ENCODE measurements around the gene CACNA1B.
"Not testable (repeated sequence)": the region's sequence is repeated elsewhere in the genome, so short reads cannot be mapped to it uniquely, and the experiment has no call there.

CACNA1B gene

DNA sequence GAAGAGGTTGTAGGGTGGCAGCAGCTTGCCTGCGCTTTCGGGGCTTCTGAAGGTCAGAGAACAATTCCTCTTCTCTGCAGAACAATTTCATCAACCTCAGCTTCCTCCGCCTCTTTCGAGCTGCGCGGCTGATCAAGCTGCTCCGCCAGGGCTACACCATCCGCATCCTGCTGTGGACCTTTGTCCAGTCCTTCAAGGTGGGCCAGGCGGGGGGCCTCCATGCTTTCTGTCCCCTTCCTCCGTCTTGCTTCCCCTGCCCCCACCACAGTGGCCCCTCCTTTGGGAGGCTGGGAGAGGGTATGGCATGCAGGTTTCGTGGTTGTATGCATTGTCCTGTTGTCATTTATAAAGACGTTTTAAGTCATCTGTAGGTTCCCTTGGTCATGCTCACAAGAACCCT, 195.8 kb downstream of the CACNA1B start:
- no peak for DNase-seq (ENCODE audit: low read depth)

DNA sequence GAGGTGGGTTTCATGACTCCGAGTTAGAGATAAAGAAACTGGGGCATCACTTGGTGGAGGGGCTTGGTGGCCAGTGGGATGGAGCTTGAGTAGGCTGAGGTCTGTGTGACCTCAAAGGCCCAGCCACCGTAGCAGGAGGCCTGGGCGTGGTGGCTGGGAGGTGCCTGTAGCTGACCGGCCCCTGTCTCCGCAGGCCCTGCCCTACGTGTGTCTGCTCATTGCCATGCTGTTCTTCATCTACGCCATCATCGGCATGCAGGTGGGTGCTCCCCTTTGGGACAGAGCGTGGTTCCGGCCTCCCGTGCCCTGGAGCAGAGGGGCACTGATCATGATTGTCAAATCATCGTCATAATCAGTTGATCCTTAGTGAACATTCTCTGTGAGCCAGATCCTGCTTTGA, 196.2 kb downstream of the CACNA1B start:
- no peak for DNase-seq (ENCODE audit: low read depth)

DNA sequence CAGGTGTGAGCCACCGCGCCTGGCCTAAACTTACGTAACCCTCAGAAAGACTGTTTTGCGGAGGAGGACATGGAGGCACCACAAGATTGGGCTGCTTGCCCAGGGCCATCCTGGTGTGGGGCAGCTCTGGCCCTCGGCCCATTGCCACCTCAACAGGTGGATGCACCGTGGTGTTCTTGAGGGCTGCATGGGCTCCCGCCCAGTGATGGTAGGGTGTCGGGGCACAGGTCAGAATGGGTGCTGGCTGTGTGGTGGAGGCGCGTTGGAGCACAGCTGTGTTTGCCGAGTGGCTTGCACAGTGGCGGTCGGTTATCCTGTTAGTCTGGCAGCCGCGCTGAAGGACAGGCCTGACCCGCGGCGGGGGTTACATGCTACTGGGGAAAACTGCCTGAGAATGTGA, 196.9 kb downstream of the CACNA1B start:
- DNase-seq (ENCODE audit: low read depth), result no peak

DNA sequence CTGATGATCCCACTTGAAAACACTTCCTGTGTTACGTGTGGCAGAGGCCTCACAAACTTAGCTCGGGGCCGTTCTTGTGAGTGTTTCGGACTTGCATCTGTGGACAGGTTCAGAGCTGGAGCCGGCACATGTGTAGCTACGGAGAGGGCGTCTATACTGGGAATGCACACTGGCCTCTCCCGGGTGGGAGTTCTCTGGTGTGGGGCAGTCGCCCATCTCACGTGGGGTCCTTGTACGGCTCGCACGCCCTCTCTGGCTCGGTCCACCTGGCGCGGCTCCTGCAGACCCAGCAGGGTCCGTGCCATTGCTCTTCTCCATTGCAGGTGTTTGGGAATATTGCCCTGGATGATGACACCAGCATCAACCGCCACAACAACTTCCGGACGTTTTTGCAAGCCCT, 197.9 kb downstream of the CACNA1B start:
- no peak for DNase-seq (ENCODE audit: low read depth)

DNA sequence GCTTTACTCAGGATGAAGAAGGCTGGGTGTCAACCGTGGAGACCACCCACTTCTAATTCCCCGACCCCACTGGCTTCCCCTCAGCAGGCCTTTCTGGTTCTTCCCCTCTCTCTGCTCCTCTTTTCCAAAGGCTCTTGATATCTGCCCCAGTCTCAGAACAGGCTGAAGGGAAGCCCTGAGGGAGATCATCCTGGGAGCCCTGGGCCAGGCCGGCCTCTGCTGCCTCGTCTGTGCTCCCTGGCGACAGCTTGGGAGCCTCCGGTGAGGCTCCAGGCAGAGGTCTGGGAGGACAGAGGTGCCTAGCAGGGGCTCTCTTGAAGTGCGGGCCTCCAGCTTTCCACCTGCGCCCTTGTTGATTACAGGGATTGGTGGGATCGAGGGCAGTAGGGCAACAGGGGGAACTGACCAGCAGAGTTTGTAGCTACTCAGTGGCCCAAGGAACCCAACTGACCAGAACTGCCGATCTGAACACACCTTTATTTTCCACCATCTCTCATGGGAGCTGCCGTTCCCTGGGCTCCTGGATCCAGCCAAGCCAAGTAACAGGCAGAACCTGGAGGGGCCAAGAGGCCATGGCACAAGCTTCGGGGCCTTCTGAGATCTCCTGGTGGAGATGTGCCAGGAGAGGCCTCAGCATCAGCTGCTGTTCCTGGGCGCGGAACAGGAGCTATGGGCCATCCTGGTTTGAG, 198.5 kb downstream of the CACNA1B start:
- DNase-seq (ENCODE audit: low read depth), result no peak

DNA sequence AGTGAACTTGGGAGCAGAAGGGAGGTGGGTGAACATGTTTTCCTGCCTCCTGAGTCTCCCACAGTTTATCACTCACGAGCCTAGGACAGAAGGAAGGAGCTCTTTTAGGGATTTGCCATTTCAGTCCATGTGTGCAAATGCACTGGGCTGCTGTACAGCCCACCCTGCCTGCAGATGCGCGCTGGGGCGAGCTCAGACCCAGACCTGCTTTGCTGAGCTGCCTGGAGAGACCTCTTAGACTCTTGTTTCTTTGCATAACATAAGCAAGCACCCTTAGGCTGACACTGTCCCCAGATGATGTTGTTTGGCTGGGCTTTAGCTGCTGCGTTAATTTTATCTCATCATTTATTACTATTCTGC, 199.0 kb downstream of the CACNA1B start:
- no peak for DNase-seq (ENCODE audit: low read depth)

DNA sequence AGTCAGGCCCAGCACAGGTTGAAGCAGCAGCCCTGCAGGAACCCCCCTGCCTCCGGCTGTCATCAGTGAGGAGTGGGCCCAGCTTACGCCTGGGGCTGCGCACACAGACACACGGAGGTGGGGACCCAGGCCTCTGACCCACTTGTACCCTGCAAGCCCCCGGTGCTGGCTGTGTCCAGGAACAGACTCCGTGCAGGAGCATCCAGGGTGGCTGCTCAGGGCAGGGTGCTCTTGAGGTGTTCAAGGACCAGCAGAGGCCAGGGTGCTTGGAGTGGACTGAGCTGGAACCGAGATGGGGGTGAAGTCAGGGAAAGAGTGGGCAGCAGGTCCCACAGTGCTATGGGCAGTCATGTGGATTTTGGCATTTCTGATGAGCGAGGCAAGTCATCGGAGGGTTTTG, 199.5 kb downstream of the CACNA1B start:
- no peak for DNase-seq (ENCODE audit: low read depth)

DNA sequence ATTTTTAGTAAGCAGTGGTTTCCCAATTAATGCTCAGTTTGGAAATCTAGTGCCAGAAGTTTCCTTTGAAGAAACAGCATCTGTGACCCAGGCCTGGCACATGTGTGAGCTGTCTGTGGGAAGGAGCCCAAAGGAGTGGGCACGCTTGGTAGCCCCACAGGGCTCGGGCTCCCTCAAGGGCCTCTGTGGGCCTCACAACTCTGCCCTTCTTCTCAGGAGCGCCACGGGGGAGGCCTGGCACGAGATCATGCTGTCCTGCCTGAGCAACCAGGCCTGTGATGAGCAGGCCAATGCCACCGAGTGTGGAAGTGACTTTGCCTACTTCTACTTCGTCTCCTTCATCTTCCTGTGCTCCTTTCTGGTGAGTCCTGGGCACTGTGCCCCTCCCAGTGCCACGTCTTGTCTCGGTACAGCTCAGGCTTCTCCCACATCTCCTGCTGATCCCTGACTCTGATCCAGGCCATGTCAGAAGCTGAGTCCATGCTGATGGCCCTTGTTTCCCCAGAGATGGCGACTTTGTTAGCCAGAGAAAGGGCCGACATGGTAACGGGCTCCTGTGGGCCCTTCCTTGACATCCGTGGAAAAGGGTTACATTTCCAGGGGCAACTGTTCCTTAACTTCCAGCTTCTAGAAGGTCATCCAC, 200.4 kb downstream of the CACNA1B start:
- DNase-seq (ENCODE audit: low read depth), result no peak

DNA sequence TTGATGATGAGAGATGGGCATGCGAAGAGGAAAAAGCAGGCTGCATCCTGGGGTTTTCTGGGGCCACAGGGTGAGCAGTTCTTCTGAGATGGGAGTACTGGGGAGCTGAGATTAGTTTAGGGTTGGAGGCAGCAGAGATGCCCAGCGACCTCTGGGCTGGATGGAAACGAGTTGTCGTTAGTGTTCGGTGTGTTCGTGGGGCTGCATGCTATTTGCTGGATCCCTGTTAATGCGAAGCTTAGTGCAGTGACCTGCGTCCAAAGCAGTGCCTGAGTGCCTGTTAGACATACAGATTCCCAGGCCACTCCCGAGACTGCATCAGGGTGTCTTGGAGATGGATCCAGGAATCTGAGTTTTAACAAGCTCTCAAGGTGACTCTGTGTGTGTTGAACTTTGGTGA, 201.3 kb downstream of the CACNA1B start:
- no peak for DNase-seq (ENCODE audit: low read depth)

DNA sequence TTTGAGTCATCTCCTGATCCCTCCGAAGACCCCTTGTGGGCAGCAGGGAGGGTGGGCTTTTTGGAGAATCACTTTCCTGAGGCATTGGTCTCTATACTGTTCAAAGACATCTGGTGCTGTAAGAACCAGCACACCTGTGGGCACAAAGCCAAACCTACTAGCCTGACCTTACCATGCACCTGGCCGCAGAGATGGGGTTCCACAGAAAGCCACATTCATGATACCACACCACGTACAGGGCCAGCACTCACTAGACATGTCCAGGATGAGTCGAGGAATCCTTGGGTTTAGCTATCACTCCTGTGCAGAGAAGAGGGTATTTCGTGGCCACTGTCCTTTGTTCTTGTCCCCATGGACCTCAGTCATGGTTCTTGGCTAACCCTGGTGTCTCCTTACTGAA, 203.4 kb downstream of the CACNA1B start:
- DNase-seq (ENCODE audit: low read depth), result no peak

DNA sequence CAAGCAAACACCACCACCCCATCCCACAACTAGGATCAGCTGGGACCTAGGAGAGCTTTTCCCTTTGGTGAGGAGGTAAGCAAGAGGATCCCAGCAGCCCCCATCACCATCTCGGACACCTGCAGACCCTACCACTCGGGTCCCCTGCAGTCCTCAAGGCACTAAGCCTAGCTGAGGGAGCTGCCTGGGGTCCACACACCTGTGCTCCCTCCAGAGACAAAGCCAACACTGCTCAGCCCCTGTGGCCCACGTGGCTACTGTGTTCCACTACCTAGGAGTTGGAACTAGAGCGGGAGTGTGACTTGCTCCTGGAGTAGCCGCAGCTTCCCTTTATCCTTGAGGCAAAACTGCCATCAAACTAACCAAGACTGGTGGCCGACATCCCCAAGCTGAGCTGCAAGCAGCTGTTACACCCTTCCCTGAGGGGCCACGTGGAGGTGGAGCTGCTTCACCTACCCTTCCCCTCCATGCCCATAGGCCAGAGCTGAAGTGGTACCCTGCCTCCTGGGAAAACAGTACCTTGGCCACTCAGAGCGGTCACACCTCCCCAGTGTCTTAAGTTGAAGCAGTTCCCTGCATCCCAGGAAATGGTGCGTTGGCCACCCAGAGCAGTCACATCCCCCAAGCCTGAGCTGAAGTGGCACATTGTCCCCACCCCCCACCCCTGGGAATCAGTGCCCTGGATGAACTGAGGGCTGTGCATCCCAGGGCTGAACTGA, 205.5 kb downstream of the CACNA1B start:
- DNase-seq (ENCODE audit: low read depth), result no peak

DNA sequence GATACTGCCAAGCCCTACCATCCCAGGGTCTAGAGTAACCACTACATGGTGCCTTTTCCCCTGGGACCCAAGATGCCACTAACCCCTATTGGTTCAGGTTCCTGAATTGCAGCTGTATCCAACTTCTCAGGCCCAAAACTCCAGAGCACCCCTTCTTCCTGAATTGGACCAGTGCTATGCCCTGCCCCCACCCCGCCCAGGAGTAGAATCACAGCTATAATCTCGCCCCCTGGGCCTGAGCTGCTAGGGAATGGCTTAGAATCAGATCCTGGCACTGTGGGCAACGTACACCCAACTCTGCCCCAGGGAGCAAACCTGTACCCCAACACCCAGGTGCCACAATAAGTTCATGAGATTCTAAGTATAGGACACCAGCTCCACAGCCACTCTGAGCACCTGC, 206.3 kb downstream of the CACNA1B start:
- DNase-seq (ENCODE audit: low read depth), result no peak

DNA sequence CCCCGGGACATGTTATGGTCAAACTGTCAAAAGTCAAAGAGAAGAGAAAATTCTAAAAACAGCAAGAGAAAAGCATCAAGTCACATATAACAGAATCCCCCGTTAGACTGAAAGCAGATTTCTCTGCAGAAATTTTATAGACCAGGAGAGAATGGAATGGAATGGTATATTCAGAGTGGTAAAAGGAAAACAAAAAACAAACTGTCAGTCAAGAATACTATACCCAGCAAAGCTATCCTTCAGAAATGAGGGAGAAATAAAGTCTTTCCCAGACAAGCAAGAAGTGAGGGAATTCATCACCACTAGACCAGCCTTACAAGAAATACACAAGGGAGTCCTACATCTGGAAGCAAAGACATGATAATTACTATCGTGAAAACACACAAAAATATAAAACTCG, 208.0 kb downstream of the CACNA1B start:
- no peak for DNase-seq (ENCODE audit: low read depth)

DNA sequence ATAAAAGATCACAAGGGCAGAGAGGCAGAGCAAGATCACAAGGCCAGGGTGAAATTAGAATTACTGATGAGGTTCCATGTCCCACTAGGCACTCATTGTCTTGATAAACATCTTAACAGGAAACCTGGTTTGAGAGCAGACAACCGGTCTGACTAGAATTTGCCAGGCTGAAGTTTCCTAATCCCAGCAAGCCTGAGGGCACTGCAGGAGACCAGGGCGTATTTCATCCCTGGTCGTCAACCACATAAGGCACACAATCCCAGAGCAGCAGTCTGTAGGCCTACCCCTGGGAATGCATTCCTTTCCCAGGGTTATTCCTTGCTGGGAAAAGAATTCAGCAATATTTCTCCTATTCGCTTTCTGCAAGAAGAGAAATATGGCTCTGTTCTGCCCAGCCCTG, 214.5 kb downstream of the CACNA1B start:
- DNase-seq (ENCODE audit: low read depth), result not testable (repeated sequence)

DNA sequence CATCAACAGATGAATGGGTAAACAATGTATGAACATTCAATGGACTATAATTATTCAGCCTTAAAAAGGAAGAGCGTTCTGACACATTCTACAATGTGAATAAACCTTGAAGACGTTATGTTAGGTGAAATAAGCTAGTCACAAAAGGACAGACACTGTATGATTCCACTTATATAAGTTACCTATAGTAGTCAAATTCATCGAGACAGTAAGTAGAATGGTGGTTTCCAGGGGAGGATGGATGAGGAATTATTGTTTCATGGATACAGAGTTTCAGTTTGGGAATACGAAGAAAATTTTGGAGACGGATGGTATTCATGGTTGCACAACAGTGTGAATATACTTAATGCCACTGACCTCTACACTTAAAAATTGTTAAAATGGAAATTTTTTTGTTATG, 216.4 kb downstream of the CACNA1B start:
- no peak for DNase-seq (ENCODE audit: low read depth)

DNA sequence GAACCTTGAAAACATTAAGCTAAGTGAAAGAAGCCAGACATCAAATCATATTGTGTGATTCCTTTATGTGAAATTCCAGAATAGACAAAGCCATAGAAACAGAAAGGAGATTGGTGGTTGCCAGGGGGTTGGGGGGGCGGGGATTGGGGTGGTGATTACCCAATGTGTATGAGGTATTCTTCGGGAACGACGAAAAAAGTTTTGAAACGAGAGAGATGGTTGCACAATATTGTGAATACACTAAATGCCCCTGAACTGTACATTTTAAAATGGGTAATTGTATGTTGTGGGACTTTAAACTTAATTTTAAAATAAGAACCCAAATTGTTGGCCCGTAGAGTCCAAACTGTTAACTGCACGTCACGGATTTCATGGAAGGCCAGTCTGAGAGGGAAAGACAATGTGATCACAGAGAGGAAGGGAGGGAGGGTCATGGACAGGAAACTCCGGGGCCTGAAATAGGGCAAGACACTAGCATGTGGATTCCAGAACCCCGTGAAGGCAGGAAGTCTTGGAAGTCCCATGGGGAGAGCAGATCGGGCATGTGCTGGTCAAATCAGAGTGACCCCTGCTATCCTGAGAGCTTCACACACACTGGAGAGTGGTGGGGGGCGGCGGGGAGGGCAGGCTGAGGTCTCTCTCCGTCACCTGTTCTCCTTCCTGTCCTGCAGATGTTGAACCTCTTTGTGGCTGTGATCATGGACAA, 218.4 kb downstream of the CACNA1B start:
- no peak for DNase-seq (ENCODE audit: low read depth)

DNA sequence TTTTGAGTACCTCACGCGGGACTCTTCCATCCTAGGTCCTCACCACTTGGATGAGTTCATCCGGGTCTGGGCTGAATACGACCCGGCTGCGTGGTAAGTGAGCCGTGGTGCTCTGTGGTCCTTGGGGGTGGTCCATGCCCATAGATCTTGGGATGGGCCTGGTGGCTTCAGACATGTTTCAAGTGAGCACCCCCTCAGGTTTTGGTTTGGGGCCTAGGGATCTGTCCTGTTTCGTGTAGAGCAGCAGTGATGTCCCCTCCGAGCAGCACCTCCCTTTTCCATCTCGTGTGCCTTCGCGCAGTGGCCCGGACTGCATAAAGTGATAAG, 218.9 kb downstream of the CACNA1B start:
- no peak for DNase-seq (ENCODE audit: low read depth)

DNA sequence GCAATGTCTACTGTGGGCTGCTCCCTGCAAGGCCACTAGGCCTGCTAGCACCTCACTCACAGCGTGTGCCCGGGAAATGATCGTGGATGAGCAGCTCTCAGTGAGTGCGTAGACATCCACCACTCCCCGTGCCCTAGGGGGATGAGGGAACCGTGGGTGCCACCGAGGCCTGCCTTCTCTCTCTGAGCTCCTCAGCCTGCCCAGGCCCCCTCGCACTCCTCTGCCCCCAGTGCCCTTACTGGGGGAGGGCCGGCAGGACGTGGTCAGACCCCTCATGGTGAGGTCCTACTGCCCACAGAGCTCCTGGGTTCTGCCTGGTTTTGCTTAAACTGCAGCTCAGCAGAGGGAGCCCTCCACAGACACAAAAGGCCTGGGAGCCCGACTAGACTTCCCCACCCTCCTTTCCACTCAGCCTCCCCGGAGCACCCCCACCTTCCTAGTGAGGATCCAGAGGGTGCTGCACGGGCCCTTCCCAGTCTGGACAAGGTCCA, 220.0 kb downstream of the CACNA1B start:
- DNase-seq (ENCODE audit: low read depth), result no peak

DNA sequence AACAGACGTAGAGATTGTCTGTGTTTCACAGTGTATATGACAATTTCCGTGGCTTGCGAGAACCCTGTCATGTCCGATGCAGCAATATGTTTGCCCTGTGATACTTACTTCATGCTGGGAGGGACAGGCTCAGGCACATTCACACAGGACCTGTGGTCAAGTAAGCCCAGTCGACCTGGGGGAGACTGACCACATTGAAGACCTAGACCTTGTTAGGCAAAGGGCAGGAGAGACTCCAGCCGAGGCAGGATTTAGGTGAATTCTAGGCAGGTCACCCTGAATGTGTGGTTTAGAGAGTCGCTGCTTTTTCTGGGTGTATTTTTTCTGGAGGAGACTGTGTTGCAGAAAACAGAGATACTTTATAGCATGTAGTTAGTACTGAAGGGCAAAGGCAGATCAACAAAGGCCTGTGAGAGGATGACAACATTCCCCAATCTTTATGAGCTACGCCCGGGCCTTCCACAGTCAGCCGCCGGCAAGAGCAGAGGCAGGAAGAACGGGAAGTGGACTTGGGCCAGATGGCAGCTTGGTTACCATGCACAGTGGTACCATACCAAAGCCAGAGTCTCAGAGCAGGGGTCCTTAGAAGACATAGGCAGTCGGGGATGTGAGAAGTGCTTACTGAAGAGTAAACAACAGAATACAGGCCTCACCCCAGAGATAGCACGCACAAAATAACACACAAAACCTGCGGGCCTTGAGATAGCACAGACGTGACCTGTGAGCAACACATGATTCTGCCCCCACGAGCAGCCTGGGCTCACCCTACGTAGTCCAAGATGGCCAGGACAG, 220.7 kb downstream of the CACNA1B start:
- DNase-seq (ENCODE audit: low read depth), result no peak

DNA sequence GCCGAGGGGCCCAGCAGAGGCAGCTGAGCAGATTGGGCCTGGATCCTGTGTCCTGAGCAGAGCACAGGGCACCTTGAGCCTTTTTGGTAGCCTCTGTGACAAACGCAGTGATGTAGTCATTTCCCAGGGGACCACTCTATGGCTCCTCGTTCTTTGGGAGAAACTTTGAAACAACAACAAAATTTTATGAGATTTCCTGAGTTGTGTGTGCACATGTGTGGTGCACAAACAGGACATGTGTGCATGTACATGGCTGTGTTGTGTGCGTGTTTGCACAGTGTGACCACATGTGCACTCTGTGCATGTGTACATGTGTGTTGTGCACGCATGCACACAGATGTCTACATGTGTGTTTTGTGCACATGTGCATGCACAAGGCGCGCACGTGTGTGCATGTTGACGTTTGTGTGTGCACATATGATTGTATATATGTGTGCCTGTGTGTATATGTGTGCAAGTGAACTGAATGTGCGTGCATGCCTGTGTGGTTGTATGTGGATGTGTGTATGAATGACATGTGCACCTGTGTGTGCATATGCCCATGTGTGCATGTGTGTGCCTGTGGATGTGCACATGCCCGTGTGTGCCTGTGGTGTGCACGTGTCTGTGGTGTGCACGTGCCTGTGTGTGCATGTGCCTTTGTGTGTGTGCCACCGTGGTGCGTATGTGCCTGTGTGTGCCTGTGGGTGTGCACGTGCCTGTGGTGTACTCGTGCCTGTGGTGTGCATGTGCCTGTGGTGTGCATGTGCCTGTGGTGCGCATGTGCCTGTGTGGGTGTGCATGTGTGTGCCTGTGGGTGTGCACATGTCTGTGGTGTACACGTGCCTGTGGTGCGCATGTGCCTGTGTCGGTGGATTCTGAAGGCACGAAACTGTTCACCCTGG, 221.6 kb downstream of the CACNA1B start:
- no peak for DNase-seq (ENCODE audit: low read depth)
